Tibial nerve (tissue), 4 donors: ENCODE results near the gene DMXL1.

ENCODE experiments used
- EP300 ChIP-seq, 2 donors: sonication (generic); formaldehyde crosslinking; IDR thresholded peaks; one replicate each; pipeline ENCODE4 v1.6.1; 2017; ENCODE audit warnings: antibody characterized with exemption in 2 of 2, mild to moderate bottlenecking in 1 of 2
- POLR2A ChIP-seq, 2 donors: fragments of 450-650 bp; IDR thresholded peaks; one replicate each; pipeline ENCODE4 v1.6.1; 2017; ENCODE audit warnings: antibody characterized with exemption in 2 of 2, mild to moderate bottlenecking in 2 of 2, moderate library complexity in 2 of 2
- TF ChIP-seq, protein P1 (sequence below), 5 experiments: fragments of 200-600 bp in 3 of 5; fragments of 450-650 bp in 2 of 5; sonication (generic) in 3 of 5; IDR thresholded peaks; one replicate each; pipeline ENCODE4 v1.5.1; 2016 to 2019; ENCODE audit warnings: antibody characterized with exemption in 5 of 5, mild to moderate bottlenecking in 3 of 5, moderate library complexity in 2 of 5

DNA sequence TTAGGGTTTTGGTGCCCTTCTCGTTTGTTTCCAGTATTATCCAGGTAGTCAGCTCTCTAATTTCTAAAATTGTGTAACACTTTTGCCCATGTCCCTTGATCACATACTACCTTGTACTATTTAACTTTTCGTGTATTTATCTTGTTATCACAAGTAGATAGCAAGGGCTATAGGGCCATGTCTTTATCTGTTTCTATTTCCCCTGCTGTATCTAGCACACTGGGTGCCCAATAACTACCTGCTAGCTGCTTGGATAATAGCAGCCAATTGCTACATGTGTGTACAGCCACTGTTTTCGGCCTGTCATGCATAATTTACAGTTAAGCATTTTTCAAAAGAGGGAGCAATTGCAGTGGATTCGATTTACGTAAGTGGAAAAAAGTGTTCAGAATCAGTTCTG, 220.2 kb downstream of the DMXL1 start:
- TF ChIP-seq, protein P1, sequence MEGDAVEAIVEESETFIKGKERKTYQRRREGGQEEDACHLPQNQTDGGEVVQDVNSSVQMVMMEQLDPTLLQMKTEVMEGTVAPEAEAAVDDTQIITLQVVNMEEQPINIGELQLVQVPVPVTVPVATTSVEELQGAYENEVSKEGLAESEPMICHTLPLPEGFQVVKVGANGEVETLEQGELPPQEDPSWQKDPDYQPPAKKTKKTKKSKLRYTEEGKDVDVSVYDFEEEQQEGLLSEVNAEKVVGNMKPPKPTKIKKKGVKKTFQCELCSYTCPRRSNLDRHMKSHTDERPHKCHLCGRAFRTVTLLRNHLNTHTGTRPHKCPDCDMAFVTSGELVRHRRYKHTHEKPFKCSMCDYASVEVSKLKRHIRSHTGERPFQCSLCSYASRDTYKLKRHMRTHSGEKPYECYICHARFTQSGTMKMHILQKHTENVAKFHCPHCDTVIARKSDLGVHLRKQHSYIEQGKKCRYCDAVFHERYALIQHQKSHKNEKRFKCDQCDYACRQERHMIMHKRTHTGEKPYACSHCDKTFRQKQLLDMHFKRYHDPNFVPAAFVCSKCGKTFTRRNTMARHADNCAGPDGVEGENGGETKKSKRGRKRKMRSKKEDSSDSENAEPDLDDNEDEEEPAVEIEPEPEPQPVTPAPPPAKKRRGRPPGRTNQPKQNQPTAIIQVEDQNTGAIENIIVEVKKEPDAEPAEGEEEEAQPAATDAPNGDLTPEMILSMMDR (IDR thresholded peaks at IDR 0.05) = no peak
- no peak for TF ChIP-seq POLR2A (IDR thresholded peaks at IDR 0.05)
- TF ChIP-seq EP300 (IDR thresholded peaks at IDR 0.05) = no peak
